ENCODE data around the gene KLHDC9.
A peak's percentile ranks its signal among the peaks of the same experiment; 100 is the strongest.

Gene KLHDC9

GRCh38 chr1:161121834-161122233 lies 23.7 kb downstream of the KLHDC9 start:
- DNase-seq (ENCODE audit: low spot score): no peak
- TF ChIP-seq CTCF (IDR thresholded peaks at IDR 0.05): no peak
- no peak overlapping the region for H3K4me3 ChIP-seq
- H3K27ac ChIP-seq: no peak overlapping the region

- Histone ChIP-seq H3K27ac (no peak overlapping the region), H3K4me3 (no peak overlapping the region)
- no peak for TF ChIP-seq CTCF (IDR thresholded peaks at IDR 0.05)
- DNase-seq (ENCODE audit: low spot score): no peak
Measured at GRCh38 chr1:161122967-161123366, 24.8 kb downstream of the KLHDC9 start.

- Histone ChIP-seq H3K4me3 (no peak overlapping the region), H3K27ac (no peak overlapping the region)
- TF ChIP-seq CTCF (IDR thresholded peaks at IDR 0.05): no peak
- DNase-seq (ENCODE audit: low spot score): no peak
Measured at GRCh38 chr1:161127649-161128048, 29.5 kb downstream of the KLHDC9 start.

- DNase-seq (ENCODE audit: low spot score): no peak
- no peak overlapping the region for H3K27ac ChIP-seq
- H3K4me3 ChIP-seq: no peak overlapping the region
- no peak for TF ChIP-seq CTCF (IDR thresholded peaks at IDR 0.05)
Measured at GRCh38 chr1:161128591-161129420, 30.6 kb downstream of the KLHDC9 start.

- Histone ChIP-seq H3K4me3 (peak overlapping the region; percentile 22), H3K27ac (no peak overlapping the region)
- DNase-seq (ENCODE audit: low spot score): no peak
- TF ChIP-seq CTCF (IDR thresholded peaks at IDR 0.05): no peak
Measured at GRCh38 chr1:161130266-161130665, 32.1 kb downstream of the KLHDC9 start.

GRCh38 chr1:161131523-161132409 lies 33.6 kb downstream of the KLHDC9 start:
- no peak for TF ChIP-seq CTCF (IDR thresholded peaks at IDR 0.05)
- peak overlapping the region; percentile 85 for H3K4me3 ChIP-seq
- peak overlapping the region; percentile 95 to 98 for H3K27ac ChIP-seq
- DNase-seq (ENCODE audit: low spot score): peak; percentile 81
